CD4-positive, alpha-beta memory T cell (primary cell): ENCODE data around the gene CRELD2. TPM values are rescaled to one million over a fixed set of nuclear protein-coding genes. Genes with fewer than 3 reads are reported as not detected.

Experiments used
- CTCF ChIA-PET: fragments of 350-600 bp; sonication (Branson Sonifier 250); formaldehyde crosslinking; loops from one replicate; lab custom pipeline; 2021; ENCODE audit warnings: inconsistent platforms; ENCODE audit not compliant: partially characterized antibody; lab: Charles Lee
- POLR2A ChIA-PET: fragments of 350-600 bp; sonication (Branson Sonifier 250); formaldehyde crosslinking; loops from one replicate; lab custom pipeline; 2021; ENCODE audit not compliant: partially characterized antibody; lab: Charles Lee
- DNase-seq, 5 donors: peaks; one replicate each; pipeline versions ENCODE4 v3.0.0 to v3.0.0-alpha.2; 2020 to 2022; ENCODE audit warnings: mixed read lengths in 1 of 5
- H3K27ac ChIP-seq: one replicate; pipeline ENCODE4 v1.7.0; 2013; ENCODE audit warnings: low read depth, low read length
- H3K27me3 ChIP-seq: 2 replicates; pipeline ENCODE4 v1.7.0; 2013; ENCODE audit warnings: mild to moderate bottlenecking, low read length, moderate library complexity; ENCODE audit not compliant: insufficient read depth
- H3K36me3 ChIP-seq: 2 replicates; pipeline ENCODE4 v1.7.0; 2013; ENCODE audit warnings: mild to moderate bottlenecking, low read length, moderate library complexity; ENCODE audit not compliant: insufficient read depth
- H3K4me1 ChIP-seq: 2 replicates; pipeline ENCODE4 v1.7.0; 2013; ENCODE audit warnings: mild to moderate bottlenecking, low read length, moderate library complexity; ENCODE audit not compliant: insufficient read depth
- H3K4me3 ChIP-seq, 2 donors: one replicate each; pipeline ENCODE4 v1.7.0; 2013; ENCODE audit warnings: low read length in 2 of 2, mild to moderate bottlenecking in 1 of 2
- H3K9me3 ChIP-seq, 2 donors: one replicate each; pipeline ENCODE4 v1.7.0; 2013; ENCODE audit warnings: low read length in 2 of 2, control low read depth in 1 of 2; ENCODE audit not compliant: control insufficient read depth in 1 of 2
- H3K27ac Mint-ChIP-seq, 7 donors: one replicate each; pipeline ENCODE4 v1.8.0; 2020 to 2021; ENCODE audit warnings: mixed read lengths in 7 of 7, mild to moderate bottlenecking in 6 of 7, inconsistent platforms in 3 of 7, moderate library complexity in 3 of 7
- H3K27me3 Mint-ChIP-seq, 2 donors: one replicate each; pipeline ENCODE4 v1.8.0; 2020 to 2021; ENCODE audit warnings: mixed read lengths in 2 of 2
- H3K36me3 Mint-ChIP-seq, 2 donors: one replicate each; pipeline ENCODE4 v1.8.0; 2020 to 2021; ENCODE audit warnings: mixed read lengths in 2 of 2, inconsistent platforms in 1 of 2, mild to moderate bottlenecking in 1 of 2
- H3K4me1 Mint-ChIP-seq, 4 donors: one replicate each; pipeline ENCODE4 v1.8.0; 2020 to 2021; ENCODE audit warnings: mixed read lengths in 4 of 4, mild to moderate bottlenecking in 1 of 4
- H3K4me3 Mint-ChIP-seq, 8 donors: one replicate each; pipeline ENCODE4 v1.8.0; 2020 to 2021; ENCODE audit warnings: mixed read lengths in 8 of 8, mild to moderate bottlenecking in 7 of 8, moderate library complexity in 6 of 8, inconsistent platforms in 3 of 8
- H3K9me3 Mint-ChIP-seq, 8 donors: one replicate each; pipeline ENCODE4 v1.8.0; 2020 to 2021; ENCODE audit warnings: mixed read lengths in 8 of 8, mild to moderate bottlenecking in 5 of 8, inconsistent platforms in 3 of 8, moderate library complexity in 1 of 8
- intact Hi-C: fragments of 100-400 bp; cut with micrococcal nuclease; formaldehyde crosslinking; loops from one replicate; pipeline ENCODE4 v1.15.1; 2023
- polyA plus RNA-seq, 2 donors: library from polyadenylated mRNA; unstranded; fragments of 300-500 nt; fragmentation: Illumina TruSeq; gene quantifications; one replicate each; pipeline ENCODE4 v1.2.3, GENCODE V29; 2021
- total RNA-seq, 2 experiments: library from RNA; stranded (reverse); gene quantifications; one replicate each; pipeline ENCODE4 v1.2.3, GENCODE V29; 2021

CRELD2 gene
- total and polyA plus RNA-seq, 4 experiments from 2014 or later, result 36.0 to 46.1 (median 38.2) TPM

DNA sequence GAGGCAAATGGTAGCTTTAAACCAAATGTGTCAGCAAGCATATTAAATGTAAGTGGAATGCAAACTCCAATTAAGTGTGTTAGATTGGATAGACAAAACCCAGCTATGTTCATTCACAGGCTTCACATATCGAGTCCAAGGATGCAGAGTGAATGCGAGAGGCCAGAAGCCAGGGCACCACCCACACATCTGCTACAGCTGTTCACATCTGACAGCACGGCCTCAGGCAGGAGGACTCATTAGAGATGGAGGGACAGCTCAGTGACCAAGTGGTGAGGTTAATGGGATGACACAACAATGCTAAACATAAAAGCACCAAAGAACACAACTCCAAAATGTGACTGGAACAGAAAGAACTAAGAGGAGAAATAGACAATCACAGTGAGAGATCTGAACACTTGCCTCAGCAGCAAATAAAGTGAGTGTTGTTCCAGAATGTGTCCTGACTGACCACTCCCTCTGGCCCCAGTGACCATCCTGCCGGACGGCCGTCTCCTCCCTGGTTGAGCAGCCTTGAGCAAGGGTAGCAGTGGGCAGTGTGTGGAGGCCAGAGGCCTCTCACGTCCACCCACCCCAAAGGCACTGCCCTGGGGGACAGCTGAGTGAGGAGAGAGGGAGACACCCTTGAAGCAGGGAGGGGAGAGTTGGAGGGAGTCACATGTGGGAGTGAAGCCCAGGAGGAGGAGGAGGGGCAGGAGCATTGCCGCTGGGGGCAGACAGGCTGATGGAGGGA is 23.9 kb upstream of the CRELD2 start:
- ChIA-PET POLR2A (no interaction called here), CTCF (interaction anchor here (1.2 kb wide), 1 partner anchor 136 kb away, joined by 4 read pairs; no protein-coding TSS in a partner anchor)
- H3K9me3 Mint-ChIP-seq, result peaks cover 0 to 9% (median 5%) of the 10 kb centered on the region in 8 donors
- H3K27ac ChIP-seq, result no peak overlapping the region
- no peak overlapping the region for H3K4me3 Mint-ChIP-seq
- H3K9me3 ChIP-seq, result no peaks in the 10 kb centered on the region
- H3K36me3 ChIP-seq, result no peaks in the 10 kb centered on the region
- H3K4me1 Mint-ChIP-seq, result peaks cover 11 to 15% (median 11%) of the 10 kb centered on the region in 4 donors
- H3K27me3 ChIP-seq, result no peaks in the 10 kb centered on the region
- no peak overlapping the region for H3K4me3 ChIP-seq
- DNase-seq, result no peak
- H3K4me1 ChIP-seq, result no peaks in the 10 kb centered on the region
- H3K27me3 Mint-ChIP-seq, result no peaks in the 10 kb centered on the region
- intact Hi-C loops, result no loop called here
- H3K27ac Mint-ChIP-seq, result peak overlapping the region in 3 of 7 donors; percentile 73 to 94 (median 78)
- H3K36me3 Mint-ChIP-seq, result peaks cover 19 to 42% of the 10 kb centered on the region in 2 donors

DNA sequence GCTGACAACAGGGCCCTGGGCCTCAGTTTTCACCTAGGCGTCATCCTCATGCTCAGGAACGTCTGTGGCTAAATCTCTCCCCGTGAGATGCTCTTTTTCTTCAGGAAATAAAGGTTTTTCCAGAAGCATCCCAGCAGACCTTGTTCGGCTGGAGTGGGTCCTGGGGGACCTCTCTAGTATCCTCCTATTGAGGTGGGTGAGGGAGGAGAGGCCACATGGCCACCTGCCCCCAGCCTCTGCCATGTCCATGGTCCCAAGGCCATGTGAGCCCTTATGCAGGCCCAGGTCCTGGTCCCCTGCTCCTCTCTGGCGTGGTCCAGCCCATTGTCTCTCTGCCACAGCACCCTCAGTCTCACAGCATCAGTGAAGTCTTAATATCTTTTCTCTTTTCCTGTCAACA is 22.2 kb upstream of the CRELD2 start:
- Mint-ChIP-seq H3K27me3 (no peaks in the 10 kb centered on the region), H3K27ac (peak overlapping the region in 3 of 7 donors; percentile 57 to 79 (median 70)), H3K4me1 (peaks cover 10 to 15% (median 13%) of the 10 kb centered on the region in 4 donors), H3K9me3 (peaks cover 0 to 9% (median 5%) of the 10 kb centered on the region in 8 donors), H3K4me3 (no peak overlapping the region), H3K36me3 (peaks cover 24 to 34% of the 10 kb centered on the region in 2 donors)
- no peak overlapping the region for H3K4me3 ChIP-seq
- DNase-seq, result no peak
- peaks cover 2% of the 10 kb centered on the region for H3K36me3 ChIP-seq
- H3K4me1 ChIP-seq, result no peaks in the 10 kb centered on the region
- intact Hi-C loops, result no loop called here
- CTCF ChIA-PET, result no interaction called here
- H3K27me3 ChIP-seq, result no peaks in the 10 kb centered on the region
- no peaks in the 10 kb centered on the region for H3K9me3 ChIP-seq
- no peak overlapping the region for H3K27ac ChIP-seq
- POLR2A ChIA-PET, result no interaction called here

DNA sequence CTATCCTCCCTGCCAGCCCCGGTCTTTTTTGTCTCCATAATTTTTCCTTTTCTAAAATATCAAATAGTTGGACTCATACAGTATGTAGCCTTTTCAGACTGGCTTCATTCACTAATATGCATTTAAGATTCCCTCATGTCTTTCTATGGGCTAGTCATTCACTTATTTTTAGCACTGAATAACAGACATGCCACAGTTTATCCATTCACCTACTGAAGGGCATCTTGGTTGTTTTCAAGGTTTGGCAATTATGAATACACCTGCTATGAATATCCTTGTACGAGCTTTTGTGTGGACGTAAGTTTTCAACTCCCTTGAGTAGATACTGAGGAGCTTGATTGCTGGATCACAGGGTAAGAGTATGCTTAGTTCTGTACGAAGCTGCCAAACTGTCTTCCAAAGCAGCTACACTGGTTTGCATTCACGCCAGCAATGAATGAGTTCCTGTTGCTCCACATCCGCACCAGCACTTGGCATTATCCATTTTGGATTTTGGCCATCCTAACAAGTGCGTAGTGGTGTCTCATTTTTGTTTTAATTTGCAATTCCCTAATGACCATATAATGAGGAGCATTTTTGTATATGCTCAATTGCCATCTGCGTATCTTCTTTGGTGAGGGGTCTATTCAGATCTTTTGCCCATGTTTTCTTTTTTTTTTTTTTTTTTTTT is 21.3 kb upstream of the CRELD2 start:
- Mint-ChIP-seq H3K4me1 (peaks cover 6 to 15% (median 11%) of the 10 kb centered on the region in 4 donors), H3K36me3 (peaks cover 27 to 36% of the 10 kb centered on the region in 2 donors), H3K4me3 (no peak overlapping the region), H3K27me3 (no peaks in the 10 kb centered on the region), H3K27ac (peak overlapping the region in 3 of 7 donors; percentile 10 to 40 (median 29)), H3K9me3 (peaks cover 0 to 6% (median 4%) of the 10 kb centered on the region in 8 donors)
- H3K9me3 ChIP-seq, result no peaks in the 10 kb centered on the region
- no peaks in the 10 kb centered on the region for H3K4me1 ChIP-seq
- H3K4me3 ChIP-seq, result no peak overlapping the region
- no peaks in the 10 kb centered on the region for H3K27me3 ChIP-seq
- ChIA-PET POLR2A (no interaction called here), CTCF (no interaction called here)
- no peak overlapping the region for H3K27ac ChIP-seq
- H3K36me3 ChIP-seq, result peaks cover 5% of the 10 kb centered on the region
- intact Hi-C loops, result no loop called here
- no peak for DNase-seq

DNA sequence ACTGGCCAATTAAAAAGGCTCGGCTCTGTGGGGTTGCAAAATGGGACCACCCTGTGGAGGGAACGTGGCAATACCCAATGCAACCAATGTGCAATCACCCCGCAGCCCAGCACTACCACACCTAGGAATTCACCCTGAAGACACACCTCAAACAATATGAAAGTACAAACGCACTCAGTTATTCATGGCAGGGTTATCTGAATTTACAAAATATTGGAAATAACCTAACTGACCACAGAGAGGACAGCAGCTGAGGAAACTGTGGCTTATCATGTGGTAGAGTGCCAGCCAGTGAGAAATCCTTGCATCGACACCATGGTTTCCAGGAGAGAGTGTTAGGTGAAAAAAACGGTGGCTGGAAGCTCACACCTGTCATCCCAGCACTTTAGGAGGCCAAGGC is 18.9 kb upstream of the CRELD2 start:
- Histone ChIP-seq H3K4me1 (no peaks in the 10 kb centered on the region), H3K4me3 (no peak overlapping the region), H3K9me3 (no peaks in the 10 kb centered on the region), H3K27me3 (no peaks in the 10 kb centered on the region), H3K36me3 (peaks cover 20% of the 10 kb centered on the region), H3K27ac (no peak overlapping the region)
- H3K4me1 Mint-ChIP-seq, result peaks cover 2 to 10% (median 6%) of the 10 kb centered on the region in 4 donors
- intact Hi-C loops, result no loop called here
- H3K4me3 Mint-ChIP-seq, result no peak overlapping the region
- H3K9me3 Mint-ChIP-seq, result peaks cover 0 to 3% (median 0%) of the 10 kb centered on the region in 8 donors
- H3K27me3 Mint-ChIP-seq, result no peaks in the 10 kb centered on the region
- POLR2A ChIA-PET, result no interaction called here
- DNase-seq, result no peak
- H3K36me3 Mint-ChIP-seq, result peaks cover 19 to 29% of the 10 kb centered on the region in 2 donors
- peak overlapping the region in 1 of 7 donors; percentile 64 for H3K27ac Mint-ChIP-seq
- CTCF ChIA-PET, result interaction anchor here (0.6 kb wide), 1 partner anchor 36 kb away, joined by 3 read pairs; no protein-coding TSS in a partner anchor

DNA sequence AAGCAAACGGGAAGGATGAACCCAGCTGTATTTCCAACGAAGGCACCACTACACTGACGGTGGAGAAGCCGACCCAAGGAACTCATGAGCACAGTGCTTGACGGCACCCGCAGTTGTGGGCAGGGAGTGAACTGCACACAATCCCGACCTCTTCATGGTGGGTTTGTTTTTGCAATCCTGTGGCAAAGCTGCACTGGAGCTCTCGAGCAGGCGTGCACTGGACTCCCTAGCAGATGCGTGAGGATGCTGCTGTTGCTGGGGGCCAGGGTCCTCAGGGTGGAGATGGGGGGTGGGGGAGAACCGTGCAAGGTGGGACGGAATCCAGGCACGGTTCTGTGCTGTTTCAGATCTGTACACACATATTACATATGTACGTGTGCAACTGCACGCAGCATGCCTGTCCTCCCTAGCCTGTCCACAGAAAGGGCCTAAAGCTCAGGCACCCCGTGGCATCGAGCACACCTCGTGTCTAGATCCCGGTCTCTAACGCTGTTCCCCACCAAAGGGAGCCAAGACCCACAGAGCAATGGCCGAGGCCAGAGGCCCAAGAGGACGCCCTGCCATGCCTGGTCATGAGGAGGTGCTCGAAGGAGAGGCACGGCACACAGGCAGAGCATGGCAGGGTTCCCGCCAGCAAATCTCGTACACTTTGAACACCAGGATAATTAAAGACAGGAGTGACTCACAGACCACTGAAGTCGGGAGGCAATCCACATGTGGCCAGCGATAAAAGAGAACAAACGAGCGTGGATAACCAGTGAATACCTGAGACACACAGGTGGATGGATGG is 17.8 kb upstream of the CRELD2 start:
- CTCF ChIA-PET, result interaction anchor here (0.8 kb wide), 1 partner anchor 13 kb away, joined by 3 read pairs; no protein-coding TSS in a partner anchor
- Mint-ChIP-seq H3K4me1 (peaks cover 0 to 11% (median 6%) of the 10 kb centered on the region in 4 donors), H3K27ac (peak overlapping the region in 3 of 7 donors; percentile 37 to 78 (median 64))

DNA sequence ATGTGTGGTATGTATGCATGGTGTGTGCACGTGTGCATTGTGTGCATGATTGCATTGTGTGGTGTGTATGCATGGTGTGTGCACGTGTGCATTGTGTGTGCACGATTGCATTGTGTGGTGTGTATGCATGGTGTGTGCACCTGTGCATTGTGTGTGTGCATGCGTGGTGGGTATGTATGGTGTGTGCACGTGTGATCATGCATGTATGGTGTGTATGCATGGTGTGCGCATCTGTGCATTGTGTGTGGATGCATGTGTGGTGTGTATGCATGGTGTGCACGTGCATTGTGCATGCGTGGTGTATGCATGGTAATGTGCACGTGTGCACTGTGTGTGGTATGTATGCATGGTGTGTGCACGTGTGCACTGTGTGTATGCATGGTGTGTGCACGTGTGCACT is 17.0 kb upstream of the CRELD2 start:
- CTCF ChIA-PET, result no interaction called here
- no peak overlapping the region for H3K27ac ChIP-seq
- H3K36me3 Mint-ChIP-seq, result peaks cover 19 to 35% of the 10 kb centered on the region in 2 donors
- POLR2A ChIA-PET, result no interaction called here
- no peaks in the 10 kb centered on the region for H3K9me3 ChIP-seq
- intact Hi-C loops, result no loop called here
- H3K27me3 ChIP-seq, result no peaks in the 10 kb centered on the region
- no peak for DNase-seq
- H3K4me3 ChIP-seq, result no peak overlapping the region
- H3K4me3 Mint-ChIP-seq, result no peak overlapping the region
- H3K27ac Mint-ChIP-seq, result peak overlapping the region in 1 of 7 donors; percentile 10
- peaks cover 0 to 13% (median 5%) of the 10 kb centered on the region in 4 donors for H3K4me1 Mint-ChIP-seq
- H3K4me1 ChIP-seq, result no peaks in the 10 kb centered on the region
- no peaks in the 10 kb centered on the region for H3K27me3 Mint-ChIP-seq
- H3K36me3 ChIP-seq, result peaks cover 20% of the 10 kb centered on the region
- H3K9me3 Mint-ChIP-seq, result peaks cover 0 to 3% (median 0%) of the 10 kb centered on the region in 8 donors

More for the DNA sequence above, 17.8 kb upstream of the CRELD2 start:
- POLR2A ChIA-PET, result interaction anchor here (0.5 kb wide), 1 partner anchor 31 kb away, joined by 4 read pairs; no protein-coding TSS in a partner anchor
- Histone ChIP-seq H3K4me1 (no peaks in the 10 kb centered on the region), H3K27ac (no peak overlapping the region), H3K9me3 (no peaks in the 10 kb centered on the region), H3K4me3 (no peak overlapping the region), H3K36me3 (peaks cover 20% of the 10 kb centered on the region), H3K27me3 (no peaks in the 10 kb centered on the region)
- intact Hi-C loops, result no loop called here
- Mint-ChIP-seq H3K36me3 (peaks cover 19 to 32% of the 10 kb centered on the region in 2 donors), H3K27me3 (no peaks in the 10 kb centered on the region), H3K9me3 (peaks cover 0 to 3% (median 0%) of the 10 kb centered on the region in 8 donors), H3K4me3 (no peak overlapping the region)
- DNase-seq, result no peak
